Kidney epithelial cell (primary cell): ENCODE measurements around the gene PPARG. TPM values are rescaled to one million over a fixed set of nuclear protein-coding genes. Genes with fewer than 3 reads are reported as not detected.

Experiments
- DNase-seq: peaks from one replicate; pipeline ENCODE4 v3.0.0-alpha.2; 2010; ENCODE audit warnings: low read depth
- H3K27me3 ChIP-seq: 2 replicates; pipeline ENCODE4 v1.6.0; 2011; ENCODE audit warnings: low read length; ENCODE audit not compliant: control insufficient read depth, insufficient read depth
- H3K36me3 ChIP-seq: 2 replicates; pipeline ENCODE4 v1.5.1; 2011; ENCODE audit warnings: low read length; ENCODE audit not compliant: control insufficient read depth, insufficient read depth
- H3K4me3 ChIP-seq: 2 replicates; pipeline ENCODE4 v1.5.1; 2011; ENCODE audit warnings: low read depth, mild to moderate bottlenecking, control low read depth, low read length
- CTCF ChIP-seq: IDR thresholded peaks from 2 replicates; pipeline ENCODE4 v1.5.1; 2011; ENCODE audit warnings: mild to moderate bottlenecking, moderate library complexity, low read length, control low read depth, inconsistent platforms; ENCODE audit not compliant: insufficient read depth, poor library complexity, severe bottlenecking
- total RNA-seq: library from RNA; depleted of rRNA; stranded (reverse); fragments of >200 nt; gene quantifications from 2 replicates; pipeline ENCODE4 v1.2.3, GENCODE V29; 2015

PPARG gene
- total RNA-seq, 1 donor from 2014 or later: 14.7 TPM

DNA sequence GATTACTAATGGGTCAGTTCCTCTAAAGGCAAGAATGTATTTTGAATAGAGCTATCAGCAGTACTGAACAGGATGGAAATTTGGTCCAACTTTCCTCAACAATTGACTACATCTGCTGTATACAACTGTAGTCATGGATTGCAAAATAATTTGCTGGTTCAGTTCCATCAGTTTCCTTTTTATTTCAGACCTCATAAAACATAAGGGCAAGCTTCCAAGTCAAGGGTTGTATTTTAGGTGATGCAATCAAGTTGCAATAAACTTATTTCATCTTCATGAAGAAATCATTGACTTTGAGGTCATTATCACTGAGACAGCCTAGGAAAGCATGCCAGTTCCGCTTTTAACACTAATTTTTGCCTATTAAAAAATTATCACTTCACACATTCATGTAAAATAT is 105.0 kb downstream of the PPARG start:
- no peaks in the 10 kb centered on the region for H3K36me3 ChIP-seq
- H3K4me3 ChIP-seq: no peak overlapping the region
- TF ChIP-seq CTCF: no peak
- H3K27me3 ChIP-seq: no peaks in the 10 kb centered on the region
- DNase-seq: no peak

GRCh38 chr3:12394569-12395271 is 105.8 kb downstream of the PPARG start:
- DNase-seq: no peak
- TF ChIP-seq CTCF: no peak
- no peak overlapping the region for H3K4me3 ChIP-seq
- H3K36me3 ChIP-seq: no peaks in the 10 kb centered on the region
- no peaks in the 10 kb centered on the region for H3K27me3 ChIP-seq

DNA sequence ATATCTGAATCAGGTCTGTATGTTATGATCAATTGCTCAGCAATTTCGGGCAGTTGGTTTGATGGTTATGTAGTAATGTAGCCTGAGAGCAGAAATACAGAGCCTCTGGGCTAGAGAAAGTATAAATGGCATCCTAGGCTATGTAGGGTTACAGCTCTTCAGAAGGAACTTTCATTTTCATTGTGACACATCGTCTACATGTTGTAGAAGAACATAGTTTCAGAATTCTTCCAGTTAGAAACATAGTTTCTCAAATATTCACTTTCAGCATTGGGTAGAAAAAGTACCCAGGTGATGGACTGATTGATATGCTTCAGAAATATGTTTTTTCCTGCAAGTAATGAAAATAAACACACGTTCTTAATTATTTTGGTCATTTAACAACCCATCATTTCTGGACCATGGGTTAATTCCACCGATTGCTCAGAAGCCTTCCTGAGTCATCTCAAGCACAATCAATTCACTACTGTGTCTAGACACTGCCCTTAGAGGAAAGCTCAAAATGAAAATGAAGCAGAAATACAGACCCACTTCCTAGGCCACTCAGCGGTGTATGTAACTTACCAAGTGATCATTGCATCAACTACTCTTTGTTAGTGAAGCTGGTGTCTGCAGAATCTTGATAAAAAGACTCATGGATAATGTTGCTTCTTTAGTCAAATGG is 106.6 kb downstream of the PPARG start:
- H3K36me3 ChIP-seq: no peaks in the 10 kb centered on the region
- no peak for TF ChIP-seq CTCF
- no peak overlapping the region for H3K4me3 ChIP-seq

DNA sequence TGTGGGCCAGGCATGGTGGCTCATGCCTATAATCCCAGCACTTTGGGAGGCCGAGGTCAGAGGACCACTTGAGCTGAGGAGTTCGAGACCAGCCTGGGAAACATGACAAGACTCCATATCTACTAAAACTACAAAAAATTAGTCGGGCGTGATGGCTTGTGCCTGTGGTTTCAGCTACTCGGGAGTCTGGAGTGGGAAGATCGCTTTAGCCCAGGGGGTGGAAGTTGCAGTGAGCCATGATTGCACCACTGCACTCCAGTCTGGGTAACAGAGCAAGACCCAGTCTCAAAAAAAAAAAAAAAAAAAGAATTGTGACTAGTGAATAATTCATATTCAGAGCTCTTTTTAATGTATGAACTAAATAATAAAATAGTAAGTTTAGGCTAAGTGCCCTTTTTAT is 107.6 kb downstream of the PPARG start:
- TF ChIP-seq CTCF: no peak
- no peak overlapping the region for H3K4me3 ChIP-seq
- H3K36me3 ChIP-seq: no peaks in the 10 kb centered on the region
- no peaks in the 10 kb centered on the region for H3K27me3 ChIP-seq
- no peak for DNase-seq

More for the DNA sequence above, 106.6 kb downstream of the PPARG start:
- H3K27me3 ChIP-seq: no peaks in the 10 kb centered on the region
- no peak for DNase-seq

DNA sequence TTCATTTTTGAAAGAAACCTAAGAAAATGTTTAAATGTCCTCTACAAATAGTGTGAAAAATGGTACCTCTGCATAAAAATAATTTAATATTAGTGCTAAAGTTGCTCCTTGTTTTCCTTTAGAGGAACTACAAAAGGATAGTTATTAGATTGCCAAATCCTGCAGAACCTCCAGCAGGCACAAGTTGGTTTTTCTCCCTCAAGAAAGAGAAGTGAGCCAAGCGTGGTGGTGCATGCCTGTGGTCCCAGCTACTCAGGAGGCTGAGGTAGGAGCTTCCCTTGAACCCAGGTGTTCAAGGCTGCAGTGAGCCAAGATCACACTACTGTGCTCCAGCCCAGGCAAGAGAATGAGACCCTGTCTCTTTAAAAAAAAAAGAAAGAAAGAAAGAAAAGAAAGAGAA is 110.4 kb downstream of the PPARG start:
- Histone ChIP-seq H3K27me3 (no peaks in the 10 kb centered on the region), H3K4me3 (no peak overlapping the region), H3K36me3 (no peaks in the 10 kb centered on the region)
- no peak for DNase-seq
- TF ChIP-seq CTCF: no peak
